GM12865 (cell line): Measurements from ENCODE around the gene TBX1.

ENCODE experiments used
- DNase-seq: peaks from one replicate; pipeline ENCODE4 v3.0.0; 2010; ENCODE audit warnings: low read depth
- H3K4me3 ChIP-seq: 2 replicates; pipeline ENCODE4 v1.5.1; 2011; ENCODE audit warnings: mild to moderate bottlenecking, low read depth, low read length, control low read depth
- CTCF ChIP-seq: IDR thresholded peaks from 2 replicates; pipeline ENCODE4 v1.5.1; 2011; ENCODE audit warnings: low read length, control low read depth, low read depth, inconsistent platforms; ENCODE audit not compliant: insufficient read depth; ENCODE audit errors: missing control alignments

TBX1 gene

GRCh38 chr22:19807914-19808872 lies 47.6 kb downstream of the TBX1 start:
- DNase-seq, result no peak
- H3K4me3 ChIP-seq, result no peak overlapping the region
- no peak for TF ChIP-seq CTCF

- no peak for TF ChIP-seq CTCF
- H3K4me3 ChIP-seq, result no peak overlapping the region
- no peak for DNase-seq
These were observed 48.4 kb downstream of the TBX1 start for GRCh38 chr22:19808873-19809478.

- DNase-seq, result no peak
- no peak for TF ChIP-seq CTCF
- H3K4me3 ChIP-seq, result no peak overlapping the region
These were observed 49.2 kb downstream of the TBX1 start for GRCh38 chr22:19809741-19810140.

GRCh38 chr22:19810381-19811201 lies 50.0 kb downstream of the TBX1 start:
- no peak for TF ChIP-seq CTCF
- no peak overlapping the region for H3K4me3 ChIP-seq
- DNase-seq, result no peak

GRCh38 chr22:19811211-19811621 lies 50.6 kb downstream of the TBX1 start:
- no peak for DNase-seq
- TF ChIP-seq CTCF, result no peak
- H3K4me3 ChIP-seq, result no peak overlapping the region

GRCh38 chr22:19811811-19812771 lies 51.5 kb downstream of the TBX1 start:
- DNase-seq, result no peak
- TF ChIP-seq CTCF, result no peak
- H3K4me3 ChIP-seq, result no peak overlapping the region
